ENCODE data around the gene RALGAPA2. TPM values are rescaled to one million over a fixed set of nuclear protein-coding genes. Genes with fewer than 3 reads are reported as not detected.

RALGAPA2 gene
- total and polyA plus RNA-seq, 2 donors from 2014 or later = 5.9 to 66.7 TPM

GRCh38 chr20:20630551-20630950 lies 81.9 kb downstream of the RALGAPA2 start:
- TF ChIP-seq CTCF (IDR thresholded peaks at IDR 0.05; ENCODE audit: borderline replicate concordance, extremely low read depth, insufficient read depth) = no peak
- H3K4me3 ChIP-seq (ENCODE audit: low read length in 3 of 3) = no peak overlapping the region
- no peaks in the 10 kb centered on the region for H3K27me3 ChIP-seq (ENCODE audit: control insufficient read depth, insufficient read depth, low read length)
- DNase-seq (no peak), FAIRE-seq (no peak)
- no peak overlapping the region for H3K9ac ChIP-seq (ENCODE audit: low read length in 3 of 3)
- no peaks in the 10 kb centered on the region for H3K4me1 ChIP-seq (ENCODE audit: control insufficient read depth in 2 of 3, insufficient read depth in 2 of 3, low read depth in 1 of 3, low read length in 3 of 3)
- no peaks in the 10 kb centered on the region for H3K9me3 ChIP-seq (ENCODE audit: control insufficient read depth in 2 of 3, insufficient read depth in 1 of 3, low read length in 3 of 3)
- intact Hi-C loops (cut with DNase I) = no loop called here
- H3K36me3 ChIP-seq (ENCODE audit: control insufficient read depth in 2 of 3, insufficient read depth in 3 of 3, low read length in 3 of 3) = peaks cover 2 to 41% (median 36%) of the 10 kb centered on the region in 3 donors
- no peak overlapping the region for H3K27ac ChIP-seq (ENCODE audit: low read depth in 2 of 2, low read length in 2 of 2)

GRCh38 chr20:20629556-20630188 lies 82.8 kb downstream of the RALGAPA2 start:
- no peak for FAIRE-seq
- H3K4me1 ChIP-seq (ENCODE audit: control insufficient read depth in 2 of 3, insufficient read depth in 2 of 3, low read depth in 1 of 3, low read length in 3 of 3) = no peaks in the 10 kb centered on the region
- H3K36me3 ChIP-seq (ENCODE audit: control insufficient read depth in 2 of 3, insufficient read depth in 3 of 3, low read length in 3 of 3) = peaks cover 0 to 34% (median 29%) of the 10 kb centered on the region in 3 donors
- no peak overlapping the region for H3K4me3 ChIP-seq (ENCODE audit: low read length in 3 of 3)
- no peak for DNase-seq
- no peak overlapping the region for H3K9ac ChIP-seq (ENCODE audit: low read length in 3 of 3)
- no peak overlapping the region for H3K27ac ChIP-seq (ENCODE audit: low read depth in 2 of 2, low read length in 2 of 2)
- intact Hi-C loops (cut with DNase I) = no loop called here
- no peak for TF ChIP-seq CTCF (IDR thresholded peaks at IDR 0.05; ENCODE audit: borderline replicate concordance, extremely low read depth, insufficient read depth)
- no peaks in the 10 kb centered on the region for H3K27me3 ChIP-seq (ENCODE audit: control insufficient read depth, insufficient read depth, low read length)
- H3K9me3 ChIP-seq (ENCODE audit: control insufficient read depth in 2 of 3, insufficient read depth in 1 of 3, low read length in 3 of 3) = no peaks in the 10 kb centered on the region

- Histone ChIP-seq H3K27me3 (ENCODE audit: control insufficient read depth, insufficient read depth, low read length) (no peaks in the 10 kb centered on the region), H3K4me1 (ENCODE audit: control insufficient read depth in 2 of 3, insufficient read depth in 2 of 3, low read depth in 1 of 3, low read length in 3 of 3) (no peaks in the 10 kb centered on the region), H3K27ac (ENCODE audit: low read depth in 2 of 2, low read length in 2 of 2) (no peak overlapping the region), H3K4me3 (ENCODE audit: low read length in 3 of 3) (no peak overlapping the region), H3K9me3 (ENCODE audit: control insufficient read depth in 2 of 3, insufficient read depth in 1 of 3, low read length in 3 of 3) (no peaks in the 10 kb centered on the region), H3K36me3 (ENCODE audit: control insufficient read depth in 2 of 3, insufficient read depth in 3 of 3, low read length in 3 of 3) (peaks cover 0 to 29% (median 26%) of the 10 kb centered on the region in 3 donors), H3K9ac (ENCODE audit: low read length in 3 of 3) (no peak overlapping the region)
- no peak for FAIRE-seq
- DNase-seq = no peak
- intact Hi-C loops (cut with DNase I) = no loop called here
- no peak for TF ChIP-seq CTCF (IDR thresholded peaks at IDR 0.05; ENCODE audit: borderline replicate concordance, extremely low read depth, insufficient read depth)
Measured at GRCh38 chr20:20628314-20628713, 84.1 kb downstream of the RALGAPA2 start.

- peaks cover 0 to 29% (median 26%) of the 10 kb centered on the region in 3 donors for H3K36me3 ChIP-seq (ENCODE audit: control insufficient read depth in 2 of 3, insufficient read depth in 3 of 3, low read length in 3 of 3)
- no peak for DNase-seq
- no peak for FAIRE-seq
- TF ChIP-seq CTCF (IDR thresholded peaks at IDR 0.05; ENCODE audit: borderline replicate concordance, extremely low read depth, insufficient read depth) = no peak
- no peak overlapping the region for H3K4me3 ChIP-seq (ENCODE audit: low read length in 3 of 3)
- no peak overlapping the region for H3K9ac ChIP-seq (ENCODE audit: low read length in 3 of 3)
- no peaks in the 10 kb centered on the region for H3K4me1 ChIP-seq (ENCODE audit: control insufficient read depth in 2 of 3, insufficient read depth in 2 of 3, low read depth in 1 of 3, low read length in 3 of 3)
- no peaks in the 10 kb centered on the region for H3K9me3 ChIP-seq (ENCODE audit: control insufficient read depth in 2 of 3, insufficient read depth in 1 of 3, low read length in 3 of 3)
- no peaks in the 10 kb centered on the region for H3K27me3 ChIP-seq (ENCODE audit: control insufficient read depth, insufficient read depth, low read length)
- intact Hi-C loops (cut with DNase I) = no loop called here
- H3K27ac ChIP-seq (ENCODE audit: low read depth in 2 of 2, low read length in 2 of 2) = no peak overlapping the region
Measured at GRCh38 chr20:20627471-20627870, 85.0 kb downstream of the RALGAPA2 start.

Measured in kidney (tissue), 14 donors.